ENCODE results near the gene SLC33A1.
"Not testable (repeated sequence)": the region's sequence is repeated elsewhere in the genome, so short reads cannot be mapped to it uniquely, and the experiment has no call there.

SLC33A1 gene

DNA sequence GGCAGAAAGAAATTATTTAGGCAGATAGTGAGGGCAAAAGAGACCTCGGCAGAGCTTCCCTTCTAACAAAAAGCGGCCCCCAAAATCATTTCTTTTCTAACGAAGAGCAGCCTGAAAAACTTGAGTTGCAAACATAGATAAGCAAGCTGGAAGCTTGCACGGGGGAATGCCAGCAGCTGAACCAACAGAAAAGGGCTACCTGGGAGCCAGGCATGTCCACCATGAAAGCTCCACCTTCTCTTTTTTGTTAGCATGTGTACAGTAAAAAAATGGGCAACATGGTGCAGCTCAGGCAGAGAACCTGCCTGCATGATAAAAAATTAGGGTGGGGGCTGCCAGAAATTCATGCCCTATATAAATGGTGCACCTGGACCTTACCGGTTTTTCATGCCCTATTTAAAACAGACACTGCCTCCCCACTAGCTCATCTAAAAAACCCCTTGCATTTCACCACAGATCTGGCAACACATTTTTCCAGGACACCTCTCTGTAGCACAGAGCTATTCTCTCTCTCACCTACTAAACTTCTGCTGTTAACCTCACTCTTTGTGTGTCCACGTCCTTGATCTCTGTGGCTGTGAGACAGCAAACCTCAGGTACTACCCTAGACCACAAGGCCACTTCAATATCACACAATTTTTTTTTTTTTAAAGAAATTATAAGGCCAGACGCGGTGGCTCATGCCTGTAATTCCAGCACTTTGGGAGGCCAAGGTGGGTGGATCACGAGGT is 18.7 kb downstream of the SLC33A1 start:
- TF ChIP-seq, protein P1, sequence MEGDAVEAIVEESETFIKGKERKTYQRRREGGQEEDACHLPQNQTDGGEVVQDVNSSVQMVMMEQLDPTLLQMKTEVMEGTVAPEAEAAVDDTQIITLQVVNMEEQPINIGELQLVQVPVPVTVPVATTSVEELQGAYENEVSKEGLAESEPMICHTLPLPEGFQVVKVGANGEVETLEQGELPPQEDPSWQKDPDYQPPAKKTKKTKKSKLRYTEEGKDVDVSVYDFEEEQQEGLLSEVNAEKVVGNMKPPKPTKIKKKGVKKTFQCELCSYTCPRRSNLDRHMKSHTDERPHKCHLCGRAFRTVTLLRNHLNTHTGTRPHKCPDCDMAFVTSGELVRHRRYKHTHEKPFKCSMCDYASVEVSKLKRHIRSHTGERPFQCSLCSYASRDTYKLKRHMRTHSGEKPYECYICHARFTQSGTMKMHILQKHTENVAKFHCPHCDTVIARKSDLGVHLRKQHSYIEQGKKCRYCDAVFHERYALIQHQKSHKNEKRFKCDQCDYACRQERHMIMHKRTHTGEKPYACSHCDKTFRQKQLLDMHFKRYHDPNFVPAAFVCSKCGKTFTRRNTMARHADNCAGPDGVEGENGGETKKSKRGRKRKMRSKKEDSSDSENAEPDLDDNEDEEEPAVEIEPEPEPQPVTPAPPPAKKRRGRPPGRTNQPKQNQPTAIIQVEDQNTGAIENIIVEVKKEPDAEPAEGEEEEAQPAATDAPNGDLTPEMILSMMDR (IDR thresholded peaks at IDR 0.05; ENCODE audit: low read depth, low read length) = no peak
- no peak overlapping the region for H3K4me3 ChIP-seq (ENCODE audit: low read depth, low read length)

DNA sequence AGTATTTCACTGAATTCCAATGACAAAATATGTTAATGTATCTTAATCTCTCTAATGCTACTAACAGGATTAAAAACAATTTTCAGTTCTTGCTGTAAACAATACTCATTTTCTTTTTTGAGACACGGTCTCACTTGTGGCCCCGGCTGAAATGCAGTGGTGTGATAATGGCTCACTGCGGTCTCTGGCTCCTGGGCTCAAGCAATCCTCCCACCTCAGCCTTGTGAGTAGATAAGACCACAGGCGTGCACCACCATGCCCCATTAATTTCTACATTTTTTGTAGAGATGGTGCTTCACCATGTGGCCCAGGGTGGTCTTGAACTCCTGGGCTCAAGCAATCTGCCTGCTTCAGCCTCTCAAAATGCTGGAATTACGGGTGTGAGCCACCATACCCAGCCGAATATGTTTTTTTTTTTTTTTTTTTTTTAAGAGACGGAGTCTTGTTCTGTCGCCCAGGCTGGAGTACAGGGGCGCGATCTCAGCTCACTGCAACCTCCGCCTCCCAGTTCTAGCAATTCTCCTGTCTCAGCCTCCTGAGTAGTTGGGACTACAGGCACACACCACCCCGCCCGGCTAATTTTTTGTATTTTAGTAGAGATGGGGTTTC is 25.6 kb downstream of the SLC33A1 start:
- not testable (repeated sequence) for H3K4me3 ChIP-seq (ENCODE audit: low read depth, low read length)

DNA sequence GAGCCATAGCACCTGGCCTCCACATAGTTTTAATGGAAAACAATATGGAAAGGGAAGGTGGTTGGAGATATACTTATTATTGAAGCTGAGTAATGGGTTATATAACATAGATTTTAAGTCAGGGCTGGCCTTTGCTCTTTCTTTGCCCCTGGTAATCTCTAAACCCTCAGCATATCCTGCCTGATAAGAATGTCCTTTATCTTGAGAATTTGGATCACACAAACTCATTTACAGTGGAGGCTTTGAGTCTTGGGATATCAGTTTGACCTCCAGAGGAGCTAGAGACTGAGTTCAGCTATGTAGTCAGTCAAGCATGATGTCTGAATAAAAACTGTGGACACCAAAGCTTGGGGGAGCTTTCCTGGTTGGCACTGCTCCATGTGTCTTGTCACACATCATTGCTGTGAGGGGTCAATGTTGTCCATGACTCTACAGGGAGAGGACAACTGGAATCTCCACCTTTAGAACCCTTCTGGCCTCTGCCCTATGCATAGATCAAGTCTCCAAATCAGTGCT is 39.1 kb downstream of the SLC33A1 start:
- H3K4me3 ChIP-seq (ENCODE audit: low read depth, low read length) = no peak overlapping the region
- TF ChIP-seq, protein P1 (IDR thresholded peaks at IDR 0.05; ENCODE audit: low read depth, low read length) = no peak

DNA sequence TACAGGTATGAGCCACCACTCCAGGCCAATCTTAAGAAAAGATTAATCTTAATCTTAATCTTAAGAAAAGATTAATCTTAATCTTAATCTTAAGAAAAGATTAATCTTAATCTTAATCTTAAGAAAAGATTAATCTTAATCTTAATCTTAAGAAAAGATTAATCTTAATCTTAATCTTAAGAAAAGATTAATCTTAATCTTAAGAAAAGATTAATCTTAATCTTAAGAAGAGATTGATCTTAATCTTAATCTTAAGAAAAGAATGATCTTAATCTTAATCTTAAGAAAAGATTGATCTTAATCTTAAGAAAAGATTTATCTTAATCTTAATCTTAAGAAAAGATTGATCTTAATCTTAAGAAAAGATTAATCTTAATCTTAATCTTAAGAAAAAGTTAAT is 41.0 kb downstream of the SLC33A1 start:
- H3K4me3 ChIP-seq (ENCODE audit: low read depth, low read length) = not testable (repeated sequence)

DNA sequence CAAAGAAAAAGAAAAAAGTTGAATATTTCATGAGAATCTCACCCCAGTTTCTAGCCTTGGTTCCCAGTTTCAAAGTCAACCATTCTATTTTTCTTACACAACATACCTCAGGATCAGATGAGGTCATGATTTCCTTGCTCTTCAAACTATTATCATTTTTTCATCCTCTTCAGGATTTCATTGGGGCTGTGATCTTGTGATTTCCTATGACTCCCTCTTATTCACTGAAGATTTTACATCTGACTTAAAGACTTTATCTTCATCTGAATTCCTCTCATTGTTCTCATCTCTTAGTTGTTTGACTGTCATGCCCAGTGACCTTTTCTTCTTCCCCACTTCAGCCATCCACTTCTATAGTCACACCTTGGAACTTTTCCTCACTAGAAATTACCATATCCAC is 45.0 kb downstream of the SLC33A1 start:
- no peak overlapping the region for H3K4me3 ChIP-seq (ENCODE audit: low read depth, low read length)
- TF ChIP-seq, protein P1 (IDR thresholded peaks at IDR 0.05; ENCODE audit: low read depth, low read length) = no peak

DNA sequence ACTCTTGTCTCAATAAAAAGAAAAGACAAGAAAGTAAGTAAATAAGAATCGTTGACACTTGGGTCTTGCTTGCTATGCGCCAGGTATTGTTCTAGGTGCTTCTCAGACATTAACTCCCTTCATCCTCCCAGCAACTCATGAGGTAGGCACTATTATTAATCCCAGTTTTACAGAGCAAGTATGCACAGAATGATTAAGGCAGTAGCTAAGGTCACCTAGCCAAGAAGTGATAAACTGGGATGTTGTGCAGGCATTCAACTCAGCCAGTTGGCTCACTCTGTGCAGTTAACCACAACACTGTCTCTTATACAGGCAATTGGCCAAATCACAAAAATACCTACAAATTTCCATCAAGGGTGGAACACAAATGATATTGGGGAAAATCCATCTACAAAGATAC is 46.4 kb downstream of the SLC33A1 start:
- no peak overlapping the region for H3K4me3 ChIP-seq (ENCODE audit: low read depth, low read length)
- TF ChIP-seq, protein P1 (IDR thresholded peaks at IDR 0.05; ENCODE audit: low read depth, low read length) = no peak

DNA sequence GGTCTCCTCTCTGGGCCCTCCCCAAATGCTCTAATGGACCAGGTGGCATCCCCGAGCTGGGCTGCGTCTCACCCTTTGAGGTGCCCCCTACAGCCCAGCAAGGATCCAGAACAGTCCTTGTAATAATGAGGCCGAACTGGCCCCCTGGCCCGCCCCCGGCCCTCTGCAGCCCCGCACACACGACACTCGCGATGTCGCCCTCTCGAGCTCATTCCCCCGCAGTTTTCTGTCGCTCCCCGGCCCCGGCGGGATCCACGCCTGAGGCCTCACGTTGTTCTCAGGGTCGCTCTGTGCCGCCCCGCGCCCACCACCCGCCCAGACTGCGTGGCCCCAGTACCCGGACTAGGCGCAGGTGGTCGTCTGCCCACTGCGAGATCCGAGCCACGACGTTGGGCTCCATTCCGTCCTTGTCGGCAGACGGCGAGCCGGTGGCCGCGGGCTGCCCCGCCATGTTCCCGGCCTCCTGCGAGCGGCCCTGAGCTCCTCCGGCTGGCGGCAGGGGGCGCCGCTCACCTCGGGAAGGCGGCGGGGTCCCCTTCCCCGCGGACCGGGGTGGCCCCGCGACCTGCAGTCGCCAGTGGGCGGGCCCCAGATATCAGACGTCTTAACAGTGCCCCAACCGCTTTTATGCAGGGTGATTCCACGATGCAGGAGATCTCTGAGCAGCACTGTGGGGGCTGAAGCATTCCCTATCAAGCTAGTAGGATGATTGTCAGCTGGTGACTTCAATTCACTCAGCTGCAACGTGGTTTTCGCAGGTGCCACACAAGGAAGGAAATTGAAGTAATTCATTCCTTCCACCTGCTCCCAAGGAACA is 48.2 kb downstream of the SLC33A1 start, which contains the start of gene C3orf33:
TSS of gene C3orf33 (minus strand) at position 477 of the 817 bp plus-strand sequence. CDS start at position 451, 26 bp downstream.
- H3K4me3 ChIP-seq (ENCODE audit: low read depth, low read length) = peak within 1 kb of the TSS; percentile 70
- TF ChIP-seq, protein P1 (IDR thresholded peaks at IDR 0.05; ENCODE audit: low read depth, low read length) = peak; percentile 79
